SK-N-MC (cell line): ENCODE results near the gene AHR.

Source experiments
- EZH2 ChIP-seq: fragments of 200-600 bp; sonication (generic); IDR thresholded peaks from one replicate; pipeline ENCODE4 v1.6.1; 2017; ENCODE audit warnings: antibody characterized with exemption
- FOXP2 ChIP-seq: optimal IDR thresholded peaks from 2 replicates; pipeline ENCODE3; 2011; ENCODE audit warnings: mild to moderate bottlenecking, moderate library complexity; ENCODE audit not compliant: insufficient read depth; ENCODE audit errors: extremely low read length, control extremely low read depth
- POLR2AphosphoS5 ChIP-seq: IDR thresholded peaks from 2 replicates; pipeline ENCODE4 v1.6.1; 2012; ENCODE audit warnings: mild to moderate bottlenecking, low read depth, low read length, borderline replicate concordance

- TF ChIP-seq EZH2 (no peak), POLR2AphosphoS5 (no peak), FOXP2 (no peak)
Measured at GRCh38 chr7:17301471-17302456, 3.3 kb downstream of the AHR start.
